ENCODE measurements around the gene ATF1.
A peak's percentile ranks its signal among the peaks of the same experiment; 100 is the strongest.
"Not testable (repeated sequence)": the region's sequence is repeated elsewhere in the genome, so short reads cannot be mapped to it uniquely, and the experiment has no call there.

ATF1 gene

DNA sequence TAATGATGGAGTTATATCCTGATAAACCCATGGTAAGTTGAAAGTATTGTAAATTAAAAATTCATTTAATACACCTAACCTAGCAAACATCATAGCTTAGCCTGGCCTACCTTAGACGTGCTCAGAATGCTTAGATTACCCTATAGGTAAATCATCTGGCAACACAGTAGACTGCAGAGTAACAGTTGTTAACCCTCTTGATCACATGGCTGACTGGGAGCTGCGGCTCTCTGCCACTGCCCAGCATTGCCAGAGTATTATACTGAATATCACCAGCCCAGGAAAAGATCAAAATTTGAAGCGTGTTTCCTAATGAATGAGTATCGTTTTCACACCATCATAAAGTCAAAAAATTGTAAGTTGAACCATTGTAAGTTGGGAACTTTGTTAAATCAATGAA, 61.0 kb downstream of the ATF1 start:
- Histone ChIP-seq H3K4me1 (no peaks in the 10 kb centered on the region), H3K4me3 (ENCODE audit: low read depth, low read length) (no peak overlapping the region), H3K27me3 (ENCODE audit: control insufficient read depth, insufficient read depth, low read length) (no peaks in the 10 kb centered on the region), H3K9me3 (ENCODE audit: control insufficient read depth, low read length) (no peaks in the 10 kb centered on the region), H3K4me2 (ENCODE audit: low read length) (no peak overlapping the region), H3K79me2 (no peaks in the 10 kb centered on the region), H3K9ac (no peak overlapping the region), H3K27ac (peak overlapping the region; percentile 3), H2AFZ (peak overlapping the region; percentile 56), H3K36me3 (ENCODE audit: control insufficient read depth, insufficient read depth, low read length) (no peaks in the 10 kb centered on the region)
- TF ChIP-seq, protein P1, sequence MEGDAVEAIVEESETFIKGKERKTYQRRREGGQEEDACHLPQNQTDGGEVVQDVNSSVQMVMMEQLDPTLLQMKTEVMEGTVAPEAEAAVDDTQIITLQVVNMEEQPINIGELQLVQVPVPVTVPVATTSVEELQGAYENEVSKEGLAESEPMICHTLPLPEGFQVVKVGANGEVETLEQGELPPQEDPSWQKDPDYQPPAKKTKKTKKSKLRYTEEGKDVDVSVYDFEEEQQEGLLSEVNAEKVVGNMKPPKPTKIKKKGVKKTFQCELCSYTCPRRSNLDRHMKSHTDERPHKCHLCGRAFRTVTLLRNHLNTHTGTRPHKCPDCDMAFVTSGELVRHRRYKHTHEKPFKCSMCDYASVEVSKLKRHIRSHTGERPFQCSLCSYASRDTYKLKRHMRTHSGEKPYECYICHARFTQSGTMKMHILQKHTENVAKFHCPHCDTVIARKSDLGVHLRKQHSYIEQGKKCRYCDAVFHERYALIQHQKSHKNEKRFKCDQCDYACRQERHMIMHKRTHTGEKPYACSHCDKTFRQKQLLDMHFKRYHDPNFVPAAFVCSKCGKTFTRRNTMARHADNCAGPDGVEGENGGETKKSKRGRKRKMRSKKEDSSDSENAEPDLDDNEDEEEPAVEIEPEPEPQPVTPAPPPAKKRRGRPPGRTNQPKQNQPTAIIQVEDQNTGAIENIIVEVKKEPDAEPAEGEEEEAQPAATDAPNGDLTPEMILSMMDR (IDR thresholded peaks at IDR 0.05), result no peak

DNA sequence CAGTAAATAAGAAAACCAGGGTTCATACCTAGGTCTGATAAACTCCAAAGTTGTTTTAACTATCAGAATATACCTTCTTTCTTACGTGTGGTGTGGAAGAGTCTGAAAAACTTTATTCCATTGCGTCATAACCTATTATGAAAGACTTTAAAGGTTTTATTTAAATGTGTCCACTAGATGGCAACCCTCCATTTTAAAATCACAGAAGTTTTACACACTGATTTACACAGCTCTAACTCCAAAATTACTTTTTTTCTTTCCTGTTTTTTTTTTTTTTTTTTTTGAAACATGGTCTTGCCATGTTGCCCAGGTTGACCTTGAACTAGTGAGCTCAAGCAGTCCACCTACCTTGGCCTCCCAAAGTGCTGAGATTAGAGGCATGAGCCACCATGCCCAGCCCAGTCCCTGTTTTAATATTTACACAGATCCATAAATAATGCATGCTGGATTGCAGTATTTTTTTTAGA, 61.5 kb downstream of the ATF1 start:
- Histone ChIP-seq H3K27me3 (ENCODE audit: control insufficient read depth, insufficient read depth, low read length) (no peaks in the 10 kb centered on the region), H2AFZ (peak overlapping the region; percentile 56), H3K4me3 (ENCODE audit: low read depth, low read length) (no peak overlapping the region), H3K36me3 (ENCODE audit: control insufficient read depth, insufficient read depth, low read length) (no peaks in the 10 kb centered on the region), H3K4me2 (ENCODE audit: low read length) (no peak overlapping the region), H3K79me2 (no peaks in the 10 kb centered on the region), H3K9me3 (ENCODE audit: control insufficient read depth, low read length) (no peaks in the 10 kb centered on the region), H3K4me1 (no peaks in the 10 kb centered on the region), H3K27ac (peak overlapping the region; percentile 3), H3K9ac (no peak overlapping the region)
- TF ChIP-seq, protein P1 (IDR thresholded peaks at IDR 0.05), result peak; percentile 51

DNA sequence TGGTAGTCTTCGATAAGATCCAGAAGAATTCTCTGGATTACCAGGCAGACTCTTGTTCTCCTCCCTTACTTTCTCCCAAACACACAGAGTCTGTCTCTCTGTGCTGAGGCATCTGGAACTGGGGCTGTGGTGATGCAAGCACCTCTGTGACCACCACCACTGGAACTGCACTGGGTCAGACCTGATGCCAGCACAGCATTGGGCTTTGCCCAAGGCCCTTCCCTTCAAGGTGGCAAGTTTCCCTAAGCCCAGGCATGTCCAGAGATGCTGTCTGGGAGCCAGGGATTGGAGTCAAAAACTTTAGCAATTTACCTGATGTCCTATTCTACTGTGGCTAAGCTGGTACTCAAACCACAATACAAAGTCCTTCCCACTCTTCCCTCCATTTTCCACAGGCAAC, 64.2 kb downstream of the ATF1 start:
- Histone ChIP-seq H3K4me1 (no peaks in the 10 kb centered on the region), H3K4me3 (ENCODE audit: low read depth, low read length) (no peak overlapping the region), H3K27ac (no peak overlapping the region), H3K79me2 (no peaks in the 10 kb centered on the region), H3K36me3 (ENCODE audit: control insufficient read depth, insufficient read depth, low read length) (no peaks in the 10 kb centered on the region), H3K27me3 (ENCODE audit: control insufficient read depth, insufficient read depth, low read length) (no peaks in the 10 kb centered on the region), H3K9ac (no peak overlapping the region), H2AFZ (no peak overlapping the region), H3K4me2 (ENCODE audit: low read length) (no peak overlapping the region), H3K9me3 (ENCODE audit: control insufficient read depth, low read length) (no peaks in the 10 kb centered on the region)
- TF ChIP-seq, protein P1 (IDR thresholded peaks at IDR 0.05), result no peak

DNA sequence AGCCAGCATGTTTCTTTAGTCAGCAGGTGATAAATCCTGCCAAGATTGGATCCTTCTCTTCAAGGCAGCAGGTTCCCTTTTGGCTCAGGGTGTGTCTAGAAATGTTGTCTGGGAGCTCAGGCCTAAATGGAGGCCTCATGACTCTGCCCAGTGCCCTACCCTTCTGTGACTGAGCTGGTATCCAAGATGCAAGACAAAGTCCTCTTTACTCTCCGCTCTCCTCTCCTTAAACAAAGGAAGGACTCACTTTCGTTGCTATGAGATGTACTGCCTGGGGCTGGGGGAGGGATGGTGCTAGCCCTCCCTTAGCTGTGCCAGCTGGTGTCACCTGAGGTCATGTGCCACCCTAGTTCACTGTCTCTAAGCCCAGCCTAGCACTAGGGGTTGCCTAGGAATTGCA, 65.0 kb downstream of the ATF1 start:
- no peaks in the 10 kb centered on the region for H3K27me3 ChIP-seq (ENCODE audit: control insufficient read depth, insufficient read depth, low read length)
- no peak overlapping the region for H3K9ac ChIP-seq
- no peaks in the 10 kb centered on the region for H3K79me2 ChIP-seq
- H3K36me3 ChIP-seq (ENCODE audit: control insufficient read depth, insufficient read depth, low read length), result no peaks in the 10 kb centered on the region
- H3K4me1 ChIP-seq, result no peaks in the 10 kb centered on the region
- H3K4me2 ChIP-seq (ENCODE audit: low read length), result no peak overlapping the region
- H3K27ac ChIP-seq, result no peak overlapping the region
- no peak overlapping the region for H3K4me3 ChIP-seq (ENCODE audit: low read depth, low read length)
- TF ChIP-seq, protein P1 (IDR thresholded peaks at IDR 0.05), result no peak
- no peak overlapping the region for H2AFZ ChIP-seq
- H3K9me3 ChIP-seq (ENCODE audit: control insufficient read depth, low read length), result no peaks in the 10 kb centered on the region

DNA sequence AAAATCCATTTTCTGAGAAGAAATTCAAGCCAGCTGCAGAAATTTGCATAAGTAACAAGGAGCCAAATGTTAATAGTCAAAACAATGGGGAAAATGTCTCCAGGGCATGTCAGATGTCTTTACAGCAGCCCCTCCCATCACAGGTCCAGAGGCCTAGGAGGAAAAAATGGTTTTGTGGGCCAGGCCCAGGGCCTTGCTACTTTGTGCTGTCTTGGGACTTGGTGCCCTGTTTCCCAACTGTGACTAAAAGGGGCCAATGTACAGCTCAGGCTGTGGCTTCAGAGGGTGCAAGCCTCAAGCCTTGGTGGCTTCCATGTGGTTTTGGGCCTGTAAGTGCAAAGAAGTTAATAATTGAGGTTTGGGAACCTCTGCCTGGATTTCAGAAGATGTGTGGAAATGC, 69.9 kb downstream of the ATF1 start:
- not testable (repeated sequence) for H3K27ac ChIP-seq; H3K9ac ChIP-seq; H3K4me3 ChIP-seq (ENCODE audit: low read depth, low read length); H2AFZ ChIP-seq; H3K4me2 ChIP-seq (ENCODE audit: low read length); H3K36me3 ChIP-seq (ENCODE audit: control insufficient read depth, insufficient read depth, low read length); H3K27me3 ChIP-seq (ENCODE audit: control insufficient read depth, insufficient read depth, low read length); H3K4me1 ChIP-seq; H3K79me2 ChIP-seq; H3K9me3 ChIP-seq (ENCODE audit: control insufficient read depth, low read length)

Measured in parathyroid adenoma (tissue), 2 donors.